H1 (cell line): ENCODE results near the gene JADE3. TPM values are rescaled to one million over a fixed set of nuclear protein-coding genes. Genes with fewer than 3 reads are reported as not detected.

Source experiments
- CBX5 ChIP-seq: fragments of 300-800, 300-1000 bp; sonication (generic); IDR thresholded peaks from 2 replicates; pipeline ENCODE4 v1.7.1; 2016; ENCODE audit warnings: antibody characterized with exemption, low read length, low read depth
- CHD7 ChIP-seq: fragments of 300-600 bp; sonication (generic); IDR thresholded peaks from 2 replicates; pipeline ENCODE4 v1.7.1; 2012; ENCODE audit warnings: low read length, moderate library complexity, mild to moderate bottlenecking, inconsistent platforms; ENCODE audit not compliant: insufficient replicate concordance
- GABPA ChIP-seq: IDR thresholded peaks from 2 replicates; pipeline ENCODE4 v1.6.1; 2011; ENCODE audit warnings: mild to moderate bottlenecking, low read length, moderate library complexity, borderline replicate concordance; ENCODE audit not compliant: insufficient read depth
- GTF2F1 ChIP-seq: IDR thresholded peaks from 2 replicates; pipeline ENCODE4 v1.6.1; 2012; ENCODE audit warnings: low read depth, low read length, improper control_type of control experiment, borderline replicate concordance
- JUND ChIP-seq: IDR thresholded peaks from 2 replicates; pipeline ENCODE4 v1.6.1; 2011; ENCODE audit warnings: mild to moderate bottlenecking, improper control_type of control experiment, low read length
- KDM1A ChIP-seq: fragments of 200-600, 300-600 bp; sonication (generic); IDR thresholded peaks from 2 replicates; pipeline ENCODE4 v1.7.1; 2016; ENCODE audit warnings: mild to moderate bottlenecking, low read length, borderline replicate concordance
- KDM5A ChIP-seq: fragments of 200-600 bp; IDR thresholded peaks from 2 replicates; pipeline ENCODE4 v1.7.1; 2012; ENCODE audit warnings: mild to moderate bottlenecking, low read length, inconsistent platforms, mixed read lengths
- MAFK ChIP-seq: IDR thresholded peaks from 2 replicates; pipeline ENCODE4 v1.6.1; 2012; ENCODE audit warnings: low read depth, mild to moderate bottlenecking, improper control_type of control experiment, low read length
- NRF1 ChIP-seq: IDR thresholded peaks from 2 replicates; pipeline ENCODE4 v1.6.1; 2011; ENCODE audit warnings: mild to moderate bottlenecking, low read depth, low read length, improper control_type of control experiment
- PHF8 ChIP-seq: fragments of 200-600 bp; sonication (generic); conservative IDR thresholded peaks from 2 replicates; pipeline ENCODE4 v1.7.1; 2012; ENCODE audit warnings: low read depth, mild to moderate bottlenecking, inconsistent platforms, low read length, moderate library complexity
- SP1 ChIP-seq: IDR thresholded peaks from 2 replicates; pipeline ENCODE4 v1.6.1; 2011; ENCODE audit warnings: low read depth, low read length
- TAF1 ChIP-seq: IDR thresholded peaks from 2 replicates; pipeline ENCODE4 v1.6.1; 2011; ENCODE audit warnings: mild to moderate bottlenecking, low read depth, low read length
- TBP ChIP-seq: IDR thresholded peaks from 2 replicates; pipeline ENCODE4 v1.6.1; 2011; ENCODE audit warnings: low read depth, low read length, improper control_type of control experiment
- polyA plus RNA-seq, 7 experiments: library from polyadenylated mRNA; depleted of rRNA in 3 of 7; stranded (reverse) in 5 of 7; unstranded in 2 of 7; fragments of >200 nt in 5 of 7; fragments of 200-250 nt in 2 of 7; gene quantifications; 1 replicate in 5 of 7; 2 replicates in 1 of 7; 4 replicates in 1 of 7; pipeline versions ENCODE4 v1.2.1 to v1.2.3, GENCODE V29; 2011 to 2013; ENCODE audit warnings: missing spikeins in 2 of 7, mixed read lengths in 2 of 7
- total RNA-seq: library from RNA; stranded (reverse); fragmentation: NEBNext Ultra II Directional; extraction: Animal tissue kit (Norgen Biotek cat#: 25700); gene quantifications from 2 replicates; pipeline ENCODE4 v1.2.1, GENCODE V29; 2021

JADE3 gene
- total and polyA plus RNA-seq, 2 of the 8 experiments (the other 6 are each of a cell fraction or from before 2014, with no cell fraction given): 6.9 to 21.5 TPM

GRCh38 chrX:46938589-46938988 is 26.4 kb downstream of the JADE3 start (continued):
- TF ChIP-seq CHD7: no peak
- TF ChIP-seq NRF1: no peak
- no peak for TF ChIP-seq SP1
- no peak for TF ChIP-seq MAFK
- no peak for TF ChIP-seq TAF1
- TF ChIP-seq KDM5A: no peak
- TF ChIP-seq GTF2F1: no peak
- TF ChIP-seq GABPA: no peak
- TF ChIP-seq JUND: no peak
- TF ChIP-seq CBX5: no peak
- TF ChIP-seq PHF8: no peak
- TF ChIP-seq TBP: no peak
- TF ChIP-seq KDM1A: no peak
